Spleen (tissue), 7 donors: ENCODE measurements around the gene RHBDL1.

Source experiments
- POLR2A ChIP-seq, 3 donors: fragments of 450-650 bp; IDR thresholded peaks; one replicate each; pipeline ENCODE4 v1.5.1; 2017; ENCODE audit warnings: antibody characterized with exemption in 3 of 3, mild to moderate bottlenecking in 1 of 3
- POLR2AphosphoS5 ChIP-seq, 3 donors: sonication (generic); formaldehyde crosslinking; IDR thresholded peaks; one replicate each; pipeline ENCODE4 v1.5.1; 2017; ENCODE audit warnings: antibody characterized with exemption in 3 of 3
- TF ChIP-seq, protein P1 (sequence below), 11 experiments: fragments of 200-600 bp in 7 of 11; fragments of 450-650 bp in 4 of 11; sonication (generic) in 4 of 11; IDR thresholded peaks in 8 of 11; conservative IDR thresholded peaks in 3 of 11; 1 replicate in 7 of 11; 2 replicates in 4 of 11; pipeline versions ENCODE4 v1.4.0 to v1.8.0; 2016 to 2021; ENCODE audit warnings: antibody characterized with exemption in 11 of 11, inconsistent platforms in 4 of 11, mild to moderate bottlenecking in 1 of 11
- donor health status: DM: no; HTN: no; CAD: no; lungs with moderate emphysema.
- donor health status: DM: no; HTN: no; CAD: no.
- donor health status: DM: no; HTN: no; CAD: no.

DNA sequence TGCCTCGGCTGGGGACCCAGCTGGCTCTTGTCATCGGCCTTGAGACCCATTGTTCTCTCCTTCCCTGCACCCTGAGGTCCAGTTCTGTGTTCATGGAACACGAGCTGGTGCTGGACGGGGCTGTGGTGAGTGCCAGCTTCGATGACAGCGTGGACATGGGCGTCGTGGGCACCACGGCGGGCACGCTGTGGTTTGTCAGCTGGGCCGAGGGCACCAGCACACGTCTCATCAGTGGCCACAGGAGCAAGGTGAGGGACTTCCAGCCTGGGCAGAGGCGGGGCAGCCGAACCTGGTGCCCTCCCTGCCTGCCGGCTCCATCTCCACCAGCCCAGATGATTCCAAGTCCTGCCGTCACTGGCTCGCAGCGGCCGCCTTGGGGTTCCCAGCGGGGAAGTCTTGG is 12.9 kb upstream of the RHBDL1 start:
- TF ChIP-seq POLR2A (IDR thresholded peaks at IDR 0.05) (no peak), POLR2AphosphoS5 (IDR thresholded peaks at IDR 0.05) (no peak)
- TF ChIP-seq, protein P1, sequence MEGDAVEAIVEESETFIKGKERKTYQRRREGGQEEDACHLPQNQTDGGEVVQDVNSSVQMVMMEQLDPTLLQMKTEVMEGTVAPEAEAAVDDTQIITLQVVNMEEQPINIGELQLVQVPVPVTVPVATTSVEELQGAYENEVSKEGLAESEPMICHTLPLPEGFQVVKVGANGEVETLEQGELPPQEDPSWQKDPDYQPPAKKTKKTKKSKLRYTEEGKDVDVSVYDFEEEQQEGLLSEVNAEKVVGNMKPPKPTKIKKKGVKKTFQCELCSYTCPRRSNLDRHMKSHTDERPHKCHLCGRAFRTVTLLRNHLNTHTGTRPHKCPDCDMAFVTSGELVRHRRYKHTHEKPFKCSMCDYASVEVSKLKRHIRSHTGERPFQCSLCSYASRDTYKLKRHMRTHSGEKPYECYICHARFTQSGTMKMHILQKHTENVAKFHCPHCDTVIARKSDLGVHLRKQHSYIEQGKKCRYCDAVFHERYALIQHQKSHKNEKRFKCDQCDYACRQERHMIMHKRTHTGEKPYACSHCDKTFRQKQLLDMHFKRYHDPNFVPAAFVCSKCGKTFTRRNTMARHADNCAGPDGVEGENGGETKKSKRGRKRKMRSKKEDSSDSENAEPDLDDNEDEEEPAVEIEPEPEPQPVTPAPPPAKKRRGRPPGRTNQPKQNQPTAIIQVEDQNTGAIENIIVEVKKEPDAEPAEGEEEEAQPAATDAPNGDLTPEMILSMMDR (IDR thresholded peaks at IDR 0.05 in 8 of 11, conservative IDR thresholded peaks at IDR 0.05 in 3 of 11): no peak
